IMR-90 (cell line): ENCODE data around the gene OSBPL6. TPM values are rescaled to one million over a fixed set of nuclear protein-coding genes. Genes with fewer than 3 reads are reported as not detected.

ENCODE experiments used
- ATAC-seq: fragments of 200-7000 bp; cut with Tn5 transposase; 2 replicates; pipeline ENCODE4 v1.9.1; 2020; ENCODE audit warnings: low read depth, mild to moderate bottlenecking, moderate library complexity
- BruUV-seq: library from RNA; stranded (reverse); fragments of 400-500 nt; replicated peaks from 2 replicates; lab custom pipeline; 2021; lab: Mats Ljungman, UMichigan
- CTCF ChIA-PET: fragments of 300-600 bp; formaldehyde crosslinking; extraction: SDS; loops from one replicate; lab custom pipeline; 2021; ENCODE audit warnings: antibody characterized with exemption; lab: Yijun Ruan, JAX
- POLR2A ChIA-PET: fragments of 300-600 bp; sonication (Branson Sonifier 250); formaldehyde crosslinking; loops from one replicate; lab custom pipeline; 2022; ENCODE audit warnings: antibody characterized with exemption; ENCODE audit not compliant: unreplicated experiment; lab: Charles Lee
- DNase-seq: peaks from one replicate; pipeline ENCODE4 v3.0.0; 2013
- H2AFZ ChIP-seq: replicated peaks from 2 replicates; pipeline ENCODE3; 2013; ENCODE audit warnings: low read length, mild to moderate bottlenecking; ENCODE audit not compliant: poor library complexity
- H2AK5ac ChIP-seq: 2 replicates; pipeline ENCODE4 v1.6.1; 2013; ENCODE audit warnings: low read depth, low read length, inconsistent platforms
- H2AK9ac ChIP-seq: replicated peaks from 2 replicates; pipeline ENCODE3; 2013; ENCODE audit warnings: mild to moderate bottlenecking, low read depth, low read length, moderate library complexity; ENCODE audit not compliant: poor library complexity
- H2BK120ac ChIP-seq: 2 replicates; pipeline ENCODE4 v1.6.1; 2013; ENCODE audit warnings: low read depth, low read length, inconsistent platforms
- H2BK15ac ChIP-seq: 3 replicates; pipeline ENCODE4 v1.6.1; 2013; ENCODE audit warnings: low read depth, low read length, inconsistent platforms
- H2BK20ac ChIP-seq: 2 replicates; pipeline ENCODE4 v1.6.1; 2013; ENCODE audit warnings: low read depth, mild to moderate bottlenecking, inconsistent platforms, low read length, moderate library complexity
- H2BK5ac ChIP-seq: 2 replicates; pipeline ENCODE4 v1.6.1; 2013; ENCODE audit warnings: mild to moderate bottlenecking, low read depth, low read length, inconsistent platforms; ENCODE audit not compliant: poor library complexity, severe bottlenecking
- H3K14ac ChIP-seq: replicated peaks from 2 replicates; pipeline ENCODE4 v1.6.1; 2013; ENCODE audit warnings: low read depth, low read length, inconsistent platforms
- H3K18ac ChIP-seq: 2 replicates; pipeline ENCODE4 v1.6.1; 2013; ENCODE audit warnings: low read depth, low read length, control low read depth
- H3K23ac ChIP-seq: 2 replicates; pipeline ENCODE4 v1.6.1; 2013; ENCODE audit warnings: low read depth, low read length, inconsistent platforms
- H3K27ac ChIP-seq: 2 replicates; pipeline ENCODE4 v1.5.1; 2013; ENCODE audit warnings: mild to moderate bottlenecking, control low read depth, low read length; ENCODE audit not compliant: insufficient read depth
- H3K27me3 ChIP-seq: 2 replicates; pipeline ENCODE4 v1.6.1; 2013; ENCODE audit warnings: low read length; ENCODE audit not compliant: control insufficient read depth, insufficient read depth
- H3K36me3 ChIP-seq: 2 replicates; pipeline ENCODE4 v1.6.1; 2013; ENCODE audit warnings: low read length, mixed read lengths; ENCODE audit not compliant: control insufficient read depth, insufficient read depth
- H3K4ac ChIP-seq: 2 replicates; pipeline ENCODE4 v1.6.1; 2013; ENCODE audit warnings: low read depth, low read length, inconsistent platforms
- H3K4me1 ChIP-seq: 2 replicates; pipeline ENCODE4 v1.6.1; 2013; ENCODE audit warnings: low read length, mixed read lengths; ENCODE audit not compliant: control insufficient read depth, insufficient read depth
- H3K4me2 ChIP-seq: 2 replicates; pipeline ENCODE4 v1.6.1; 2013; ENCODE audit warnings: low read depth, mild to moderate bottlenecking, control low read depth, low read length, moderate library complexity
- H3K4me3 ChIP-seq: 2 replicates; pipeline ENCODE4 v1.5.1; 2013; ENCODE audit warnings: low read depth, mild to moderate bottlenecking, control low read depth, low read length, moderate library complexity; ENCODE audit not compliant: insufficient read depth
- H3K56ac ChIP-seq: 2 replicates; pipeline ENCODE4 v1.6.1; 2013; ENCODE audit warnings: low read length, inconsistent platforms; ENCODE audit not compliant: insufficient read depth; ENCODE audit errors: extremely low read depth
- H3K79me1 ChIP-seq, 2 experiments: 2 replicates each; pipeline ENCODE4 v1.6.1; 2013; ENCODE audit warnings: low read length in 2 of 2, inconsistent platforms in 1 of 2, low read depth in 1 of 2
- H3K9ac ChIP-seq: 2 replicates; pipeline ENCODE4 v1.6.1; 2013; ENCODE audit warnings: low read depth, low read length, control low read depth
- H3K9me1 ChIP-seq: 2 replicates; pipeline ENCODE4 v1.6.1; 2013; ENCODE audit warnings: low read length, inconsistent platforms; ENCODE audit not compliant: insufficient read depth
- H3K9me3 ChIP-seq: 2 replicates; pipeline ENCODE4 v1.6.1; 2013; ENCODE audit warnings: low read length; ENCODE audit not compliant: control insufficient read depth, insufficient read depth
- H4K20me1 ChIP-seq: 2 replicates; pipeline ENCODE4 v1.6.1; 2013; ENCODE audit warnings: low read length, inconsistent platforms; ENCODE audit not compliant: insufficient read depth
- H4K5ac ChIP-seq: 2 replicates; pipeline ENCODE4 v1.6.1; 2013; ENCODE audit warnings: mild to moderate bottlenecking, low read depth, low read length, control low read depth
- H4K8ac ChIP-seq, 2 experiments: 2 replicates each; pipeline ENCODE4 v1.6.1; 2013; ENCODE audit warnings: low read depth in 2 of 2, low read length in 2 of 2, control low read depth in 1 of 2, inconsistent platforms in 1 of 2
- H4K91ac ChIP-seq: 2 replicates; pipeline ENCODE4 v1.6.1; 2013; ENCODE audit warnings: low read depth, low read length, inconsistent platforms; ENCODE audit not compliant: insufficient read depth
- BHLHE40 ChIP-seq: fragments of 150-350 bp; IDR thresholded peaks from 2 replicates; pipeline ENCODE4 v1.6.1; 2016; ENCODE audit warnings: mild to moderate bottlenecking, low read depth, low read length
- CEBPB ChIP-seq: IDR thresholded peaks from 2 replicates; pipeline ENCODE4 v1.6.1; 2012; ENCODE audit warnings: low read depth, low read length, improper control_type of control experiment
- CHD1 ChIP-seq: IDR thresholded peaks from 2 replicates; pipeline ENCODE4 v1.6.1; 2012; ENCODE audit warnings: low read depth, low read length, improper control_type of control experiment
- FOS ChIP-seq: fragments of 150-350 bp; IDR thresholded peaks from 2 replicates; pipeline ENCODE4 v1.6.1; 2016; ENCODE audit warnings: low read depth, low read length
- MAFK ChIP-seq: IDR thresholded peaks from 2 replicates; pipeline ENCODE4 v1.6.1; 2012; ENCODE audit warnings: low read depth, low read length, improper control_type of control experiment
- MAZ ChIP-seq: IDR thresholded peaks from 2 replicates; pipeline ENCODE4 v1.6.1; 2012; ENCODE audit warnings: low read depth, mild to moderate bottlenecking, low read length, improper control_type of control experiment, moderate library complexity, borderline replicate concordance
- MXI1 ChIP-seq: IDR thresholded peaks from 2 replicates; pipeline ENCODE4 v1.6.1; 2012; ENCODE audit warnings: low read depth, mild to moderate bottlenecking, low read length, moderate library complexity, borderline replicate concordance
- NFE2L2 ChIP-seq: fragments of 150-350 bp; IDR thresholded peaks from 2 replicates; pipeline ENCODE4 v1.6.1; 2016; ENCODE audit warnings: low read depth, mild to moderate bottlenecking, low read length
- POLR2A ChIP-seq: IDR thresholded peaks from 2 replicates; pipeline ENCODE4 v1.6.1; 2012; ENCODE audit warnings: mild to moderate bottlenecking, low read depth, low read length
- RAD21 ChIP-seq: IDR thresholded peaks from 2 replicates; pipeline ENCODE4 v1.6.1; 2012; ENCODE audit warnings: low read length, improper control_type of control experiment
- RCOR1 ChIP-seq: IDR thresholded peaks from 2 replicates; pipeline ENCODE4 v1.6.1; 2012; ENCODE audit warnings: mild to moderate bottlenecking, low read length, improper control_type of control experiment; ENCODE audit not compliant: insufficient replicate concordance
- SMC3 ChIP-seq: fragments of 150-350 bp; IDR thresholded peaks from 2 replicates; pipeline ENCODE4 v1.6.1; 2016; ENCODE audit warnings: low read depth, mild to moderate bottlenecking, antibody characterized with exemption, low read length, moderate library complexity
- WGBS, 2 experiments: methylation state at CpG; one replicate each; pipeline versions ENCODE4 v1.1.5 to v1.1.7; 2013; ENCODE audit warnings: missing lambda C conversion rate in 2 of 2; ENCODE audit not compliant: insufficient read length in 1 of 2; ENCODE audit errors: extremely low coverage in 2 of 2; 5-methylcytosine and 5-hydroxymethylcytosine counted together
- dilution Hi-C: fragments of 300-500 bp; cut with HindIII; formaldehyde crosslinking; loops from one replicate; pipeline ENCODE4 v1.14.3; 2018; ENCODE audit warnings: low sequenced_read_pairs; ENCODE audit not compliant: unreplicated experiment
- in situ Hi-C: fragments of 300-500 bp; cut with MboI; formaldehyde crosslinking; loops from 3 replicates; pipeline ENCODE4 v1.14.3; 2019; ENCODE audit warnings: low sequenced_read_pairs, inconsistent platforms, mixed read lengths
- intact Hi-C: fragments of 100-400 bp; cut with micrococcal nuclease; formaldehyde crosslinking; loops from 2 replicates; pipeline ENCODE4 v1.10.0; 2022
- polyA plus RNA-seq, 3 experiments: library from polyadenylated mRNA; depleted of rRNA; stranded (reverse); fragments of >200 nt; gene quantifications; 2 replicates each; pipeline ENCODE4 v1.2.3, GENCODE V29; 2012; ENCODE audit warnings: low replicate concordance in 1 of 3
- total RNA-seq: library from RNA; depleted of rRNA; stranded (reverse); fragments of >200 nt; gene quantifications from 2 replicates; pipeline ENCODE4 v1.2.3, GENCODE V29; 2012
- TF ChIP-seq, protein P1 (sequence below): fragments of 150-350 bp; IDR thresholded peaks from 2 replicates; pipeline ENCODE4 v1.6.1; 2017; ENCODE audit warnings: mild to moderate bottlenecking, antibody characterized with exemption, low read length, low read depth
- TF ChIP-seq, protein P2 (sequence below): conservative IDR thresholded peaks from 2 replicates; pipeline ENCODE4 v1.5.1; 2012; ENCODE audit warnings: mild to moderate bottlenecking, low read depth, low read length, improper control_type of control experiment
- TF ChIP-seq, protein P3 (sequence below): fragments of 150-350 bp; IDR thresholded peaks from 2 replicates; pipeline ENCODE4 v1.6.1; 2016; ENCODE audit warnings: low read depth, mild to moderate bottlenecking, low read length, moderate library complexity, borderline replicate concordance

OSBPL6 gene
- total and polyA plus RNA-seq, 2 of the 4 experiments (the other 2 are of a cell fraction): 3.2 to 3.7 TPM

DNA sequence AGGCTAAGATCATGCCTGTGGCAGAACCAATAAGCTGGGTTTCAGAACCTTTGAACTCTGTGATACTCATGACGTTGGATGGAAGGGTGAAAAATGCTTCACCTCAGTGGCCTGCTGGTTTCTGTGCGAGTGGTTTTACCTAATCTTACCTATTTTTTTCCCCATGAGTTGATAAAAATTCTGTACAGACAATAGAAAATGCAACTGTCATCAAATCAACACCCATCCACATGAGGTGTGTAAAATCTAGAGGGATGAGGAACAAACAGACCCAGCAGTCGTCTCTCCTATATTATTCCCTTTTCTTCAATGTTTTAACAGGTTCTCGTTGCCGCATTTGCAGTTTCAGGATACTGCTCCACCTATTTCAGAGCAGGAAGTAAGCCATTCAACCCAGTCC lies 189.4 kb downstream of the OSBPL6 start:
- in situ Hi-C loops: no loop called here
- H2BK15ac ChIP-seq: no peak overlapping the region
- H3K9me1 ChIP-seq: peaks cover 6% of the 10 kb centered on the region
- dilution Hi-C loops: no loop called here
- H2BK20ac ChIP-seq: no peak overlapping the region
- H3K27me3 ChIP-seq: no peaks in the 10 kb centered on the region
- no peak overlapping the region for H2AK5ac ChIP-seq
- no peak overlapping the region for H3K14ac ChIP-seq
- H3K23ac ChIP-seq: no peak overlapping the region
- H2AK9ac ChIP-seq: no peak overlapping the region
- H3K9me3 ChIP-seq: no peaks in the 10 kb centered on the region
- no peak overlapping the region for H4K91ac ChIP-seq
- peaks cover 8% of the 10 kb centered on the region for H3K4me1 ChIP-seq
- DNase-seq (no peak), ATAC-seq (no peak)
- ChIA-PET POLR2A (no interaction called here), CTCF (no interaction called here)
- no peak overlapping the region for H3K56ac ChIP-seq
- H3K4ac ChIP-seq: no peak overlapping the region
- no peak overlapping the region for H3K9ac ChIP-seq
- WGBS, 2 experiments: no CpG with 5 or more reads among the region's 5 CpGs
- H3K4me2 ChIP-seq: no peak overlapping the region
- intact Hi-C loops: no loop called here
- H2AFZ ChIP-seq: no peak overlapping the region
- no peaks in the 10 kb centered on the region for H3K36me3 ChIP-seq
- BruUV-seq: no TSS peak
- H3K27ac ChIP-seq: no peak overlapping the region
- H4K5ac ChIP-seq: no peak overlapping the region
- no peak overlapping the region for H2BK120ac ChIP-seq
- H4K8ac ChIP-seq: no peak overlapping the region
- H3K18ac ChIP-seq: no peak overlapping the region
- no peaks in the 10 kb centered on the region for H3K79me1 ChIP-seq
- no peak for TF ChIP-seq MAZ
- TF ChIP-seq, protein P1, sequence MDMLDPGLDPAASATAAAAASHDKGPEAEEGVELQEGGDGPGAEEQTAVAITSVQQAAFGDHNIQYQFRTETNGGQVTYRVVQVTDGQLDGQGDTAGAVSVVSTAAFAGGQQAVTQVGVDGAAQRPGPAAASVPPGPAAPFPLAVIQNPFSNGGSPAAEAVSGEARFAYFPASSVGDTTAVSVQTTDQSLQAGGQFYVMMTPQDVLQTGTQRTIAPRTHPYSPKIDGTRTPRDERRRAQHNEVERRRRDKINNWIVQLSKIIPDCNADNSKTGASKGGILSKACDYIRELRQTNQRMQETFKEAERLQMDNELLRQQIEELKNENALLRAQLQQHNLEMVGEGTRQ: no peak
- no peak for TF ChIP-seq CHD1
- no peak for TF ChIP-seq FOS
- TF ChIP-seq CEBPB: no peak
- no peak for TF ChIP-seq MXI1
- no peak for TF ChIP-seq NFE2L2
- TF ChIP-seq BHLHE40: no peak
- no peak for TF ChIP-seq POLR2A
- TF ChIP-seq, protein P2, sequence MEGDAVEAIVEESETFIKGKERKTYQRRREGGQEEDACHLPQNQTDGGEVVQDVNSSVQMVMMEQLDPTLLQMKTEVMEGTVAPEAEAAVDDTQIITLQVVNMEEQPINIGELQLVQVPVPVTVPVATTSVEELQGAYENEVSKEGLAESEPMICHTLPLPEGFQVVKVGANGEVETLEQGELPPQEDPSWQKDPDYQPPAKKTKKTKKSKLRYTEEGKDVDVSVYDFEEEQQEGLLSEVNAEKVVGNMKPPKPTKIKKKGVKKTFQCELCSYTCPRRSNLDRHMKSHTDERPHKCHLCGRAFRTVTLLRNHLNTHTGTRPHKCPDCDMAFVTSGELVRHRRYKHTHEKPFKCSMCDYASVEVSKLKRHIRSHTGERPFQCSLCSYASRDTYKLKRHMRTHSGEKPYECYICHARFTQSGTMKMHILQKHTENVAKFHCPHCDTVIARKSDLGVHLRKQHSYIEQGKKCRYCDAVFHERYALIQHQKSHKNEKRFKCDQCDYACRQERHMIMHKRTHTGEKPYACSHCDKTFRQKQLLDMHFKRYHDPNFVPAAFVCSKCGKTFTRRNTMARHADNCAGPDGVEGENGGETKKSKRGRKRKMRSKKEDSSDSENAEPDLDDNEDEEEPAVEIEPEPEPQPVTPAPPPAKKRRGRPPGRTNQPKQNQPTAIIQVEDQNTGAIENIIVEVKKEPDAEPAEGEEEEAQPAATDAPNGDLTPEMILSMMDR: no peak
- TF ChIP-seq, protein P3, sequence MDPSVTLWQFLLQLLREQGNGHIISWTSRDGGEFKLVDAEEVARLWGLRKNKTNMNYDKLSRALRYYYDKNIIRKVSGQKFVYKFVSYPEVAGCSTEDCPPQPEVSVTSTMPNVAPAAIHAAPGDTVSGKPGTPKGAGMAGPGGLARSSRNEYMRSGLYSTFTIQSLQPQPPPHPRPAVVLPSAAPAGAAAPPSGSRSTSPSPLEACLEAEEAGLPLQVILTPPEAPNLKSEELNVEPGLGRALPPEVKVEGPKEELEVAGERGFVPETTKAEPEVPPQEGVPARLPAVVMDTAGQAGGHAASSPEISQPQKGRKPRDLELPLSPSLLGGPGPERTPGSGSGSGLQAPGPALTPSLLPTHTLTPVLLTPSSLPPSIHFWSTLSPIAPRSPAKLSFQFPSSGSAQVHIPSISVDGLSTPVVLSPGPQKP: no peak
- no peak for TF ChIP-seq SMC3
- TF ChIP-seq MAFK: no peak
- TF ChIP-seq RAD21: no peak
- TF ChIP-seq RCOR1: no peak
- H3K4me3 ChIP-seq: no peak overlapping the region
- no peaks in the 10 kb centered on the region for H4K20me1 ChIP-seq
- no peak overlapping the region for H2BK5ac ChIP-seq
